CD4-positive, alpha-beta T cell (primary cell): ENCODE data around the gene SPINK1. TPM values are rescaled to one million over a fixed set of nuclear protein-coding genes. Genes with fewer than 3 reads are reported as not detected.

Source experiments
- ATAC-seq: fragments of 200-7000 bp; cut with Tn5 transposase; one replicate; pipeline ENCODE4 v1.10.0; 2022; ENCODE audit warnings: mild to moderate bottlenecking; ENCODE audit not compliant: poor library complexity
- CTCF ChIA-PET: fragments of 350-600 bp; sonication (Branson Sonifier 250); formaldehyde crosslinking; loops from one replicate; lab custom pipeline; 2021; ENCODE audit warnings: antibody characterized with exemption, inconsistent platforms; lab: Charles Lee
- POLR2A ChIA-PET: fragments of 350-600 bp; sonication (Branson Sonifier 250); formaldehyde crosslinking; loops from one replicate; lab custom pipeline; 2021; ENCODE audit warnings: antibody characterized with exemption, inconsistent platforms; lab: Charles Lee
- DNase-seq, 14 experiments: peaks; one replicate each; pipeline ENCODE4 v3.0.0-alpha.2; 2013 to 2020; ENCODE audit warnings: mixed read lengths in 2 of 14
- H3K27ac ChIP-seq, 2 donors: one replicate each; pipeline versions ENCODE4 v1.5.1 to v1.7.0; 2013; ENCODE audit warnings: low read length in 2 of 2, low read depth in 1 of 2, mild to moderate bottlenecking in 1 of 2
- H3K27me3 ChIP-seq, 2 experiments: 1 replicate in 1 of 2; 2 replicates in 1 of 2; pipeline versions ENCODE4 v1.6.1 to v1.7.0; 2013; ENCODE audit warnings: low read length in 2 of 2, control low read depth in 1 of 2, mild to moderate bottlenecking in 1 of 2, moderate library complexity in 1 of 2; ENCODE audit not compliant: insufficient read depth in 2 of 2, control insufficient read depth in 1 of 2
- H3K36me3 ChIP-seq: one replicate; pipeline ENCODE4 v1.6.1; 2013; ENCODE audit warnings: low read length, control low read depth; ENCODE audit not compliant: insufficient read depth
- H3K4me1 ChIP-seq: one replicate; pipeline ENCODE4 v1.6.1; 2013; ENCODE audit warnings: low read length, control low read depth; ENCODE audit not compliant: insufficient read depth
- H3K4me3 ChIP-seq: one replicate; pipeline ENCODE4 v1.5.1; 2013; ENCODE audit warnings: mild to moderate bottlenecking, low read length, moderate library complexity
- H3K9me3 ChIP-seq, 2 experiments: 1 replicate in 1 of 2; 2 replicates in 1 of 2; pipeline versions ENCODE4 v1.6.1 to v1.7.0; 2013; ENCODE audit warnings: low read length in 2 of 2, mild to moderate bottlenecking in 2 of 2, control low read depth in 1 of 2, moderate library complexity in 1 of 2; ENCODE audit not compliant: control insufficient read depth in 1 of 2, insufficient read depth in 1 of 2
- H3K27ac Mint-ChIP-seq: one replicate; pipeline ENCODE4 v1.8.0; 2020; ENCODE audit warnings: mixed read lengths
- H3K27me3 Mint-ChIP-seq: one replicate; pipeline ENCODE4 v1.8.0; 2021; ENCODE audit warnings: mixed read lengths
- H3K36me3 Mint-ChIP-seq: one replicate; pipeline ENCODE4 v1.8.0; 2021; ENCODE audit warnings: low read depth, mixed read lengths
- H3K4me1 Mint-ChIP-seq: one replicate; pipeline ENCODE4 v1.8.0; 2021; ENCODE audit warnings: low read depth, mixed read lengths
- H3K4me3 Mint-ChIP-seq: one replicate; pipeline ENCODE4 v1.8.0; 2020; ENCODE audit warnings: mild to moderate bottlenecking, mixed read lengths
- H3K9me3 Mint-ChIP-seq: one replicate; pipeline ENCODE4 v1.8.0; 2020; ENCODE audit warnings: mixed read lengths
- CTCF ChIP-seq: fragments of 200-600 bp; IDR thresholded peaks from one replicate; pipeline ENCODE4 v1.8.0; 2022; ENCODE audit warnings: antibody characterized with exemption, mild to moderate bottlenecking
- intact Hi-C, 2 experiments: fragments of 100-400 bp; cut with DNase I in 1 of 2; cut with micrococcal nuclease in 1 of 2; formaldehyde crosslinking; loops; one replicate each; pipeline versions ENCODE4 v1.15.1 to v1.9.0; 2023 to 2025; cut with DNase I, micrococcal nuclease
- total RNA-seq, 174 experiments: library from RNA in 2 of 174; stranded (reverse) in 2 of 174; gene quantifications; one replicate each; pipeline ENCODE4 v1.2.3 and lab custom pipeline; 2021 to 2026

SPINK1 gene
- total RNA-seq, 2 experiments from 2014 or later = not detected

- Histone ChIP-seq H3K9me3 (no peaks in the 10 kb centered on the region), H3K27ac (no peak within 1 kb of the TSS), H3K4me3 (no peak within 1 kb of the TSS), H3K36me3 (no peaks in the 10 kb centered on the region), H3K27me3 (no peaks in the 10 kb centered on the region), H3K4me1 (no peaks in the 10 kb centered on the region)
- no peak for ATAC-seq
- Mint-ChIP-seq H3K9me3 (no peaks in the 10 kb centered on the region), H3K4me1 (no peaks in the 10 kb centered on the region), H3K27me3 (peaks cover 6% of the 10 kb centered on the region), H3K4me3 (no peak within 1 kb of the TSS), H3K36me3 (no peaks in the 10 kb centered on the region), H3K27ac (no peak within 1 kb of the TSS)
- intact Hi-C loops = no loop called here
- no peak for TF ChIP-seq CTCF
- CTCF ChIA-PET = no interaction called here
- no peak for DNase-seq
- POLR2A ChIA-PET = no interaction called here
These were observed 46.7 kb upstream of the SPINK1 start, which contains the start of gene SCGB3A2 for GRCh38 chr5:147878066-147878759. Gene SCGB3A2 (plus strand): TSS chr5:147878711. CDS start chr5:147878804, 93 bp downstream.

DNA sequence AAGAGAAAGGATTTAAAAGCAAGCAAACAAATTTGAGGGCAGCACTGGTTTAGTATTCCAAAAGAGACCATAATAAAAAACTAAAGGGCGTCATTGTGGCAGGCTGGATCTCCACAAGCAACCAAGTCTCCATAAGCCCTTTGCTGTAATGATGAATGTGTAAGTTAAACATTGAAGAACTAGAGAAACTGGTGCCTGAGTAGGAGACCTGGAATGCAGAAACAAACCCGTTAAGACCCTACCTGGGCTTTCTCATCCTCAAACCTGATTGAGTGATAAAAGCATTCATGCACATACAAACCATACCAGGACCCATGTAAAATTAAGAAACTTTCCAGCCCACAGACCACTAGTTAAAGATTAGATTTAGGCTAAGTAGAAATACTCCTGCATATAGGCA lies 45.2 kb upstream of the SPINK1 start:
- no peak overlapping the region for H3K4me3 Mint-ChIP-seq
- H3K9me3 ChIP-seq = no peaks in the 10 kb centered on the region
- no peaks in the 10 kb centered on the region for H3K27me3 ChIP-seq
- H3K27me3 Mint-ChIP-seq = peaks cover 5% of the 10 kb centered on the region
- no peak overlapping the region for H3K27ac ChIP-seq
- H3K36me3 ChIP-seq = no peaks in the 10 kb centered on the region
- DNase-seq (no peak), ATAC-seq (no peak)
- H3K9me3 Mint-ChIP-seq = no peaks in the 10 kb centered on the region
- H3K4me1 Mint-ChIP-seq = no peaks in the 10 kb centered on the region
- no peak for TF ChIP-seq CTCF
- no peaks in the 10 kb centered on the region for H3K4me1 ChIP-seq
- no peak overlapping the region for H3K27ac Mint-ChIP-seq
- CTCF ChIA-PET = no interaction called here
- no peaks in the 10 kb centered on the region for H3K36me3 Mint-ChIP-seq
- no peak overlapping the region for H3K4me3 ChIP-seq
- intact Hi-C loops = no loop called here
- POLR2A ChIA-PET = no interaction called here

DNA sequence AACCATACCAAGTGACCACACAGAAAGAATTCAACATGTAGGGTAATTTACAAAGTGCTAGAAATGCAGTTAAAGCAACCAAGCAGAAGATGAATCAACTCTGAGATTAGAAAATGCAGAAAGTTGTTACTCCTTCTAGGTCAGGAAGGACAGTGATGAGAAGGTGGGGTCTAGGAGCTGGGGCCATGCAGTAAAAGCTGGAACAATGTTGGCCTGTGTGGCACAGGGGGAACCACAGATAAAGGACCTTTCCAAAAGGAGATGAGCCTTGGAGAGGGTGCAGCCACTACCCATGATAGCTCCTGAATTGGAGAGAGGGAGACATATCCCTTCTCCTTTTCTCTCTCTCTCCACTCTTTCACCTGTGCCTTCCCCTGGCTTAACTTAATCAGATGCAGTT lies 44.7 kb upstream of the SPINK1 start:
- Histone ChIP-seq H3K4me3 (no peak overlapping the region), H3K4me1 (no peaks in the 10 kb centered on the region), H3K9me3 (no peaks in the 10 kb centered on the region), H3K27ac (no peak overlapping the region), H3K27me3 (no peaks in the 10 kb centered on the region), H3K36me3 (no peaks in the 10 kb centered on the region)
- H3K9me3 Mint-ChIP-seq = no peaks in the 10 kb centered on the region
- POLR2A ChIA-PET = no interaction called here
- H3K4me1 Mint-ChIP-seq = no peaks in the 10 kb centered on the region
- DNase-seq = no peak
- CTCF ChIA-PET = no interaction called here
- no peaks in the 10 kb centered on the region for H3K36me3 Mint-ChIP-seq
- no peak for TF ChIP-seq CTCF
- peaks cover 5% of the 10 kb centered on the region for H3K27me3 Mint-ChIP-seq
- no peak overlapping the region for H3K27ac Mint-ChIP-seq
- H3K4me3 Mint-ChIP-seq = no peak overlapping the region
- intact Hi-C loops = no loop called here
- no peak for ATAC-seq
